Activated naive CD4-positive, alpha-beta T cell (primary cell): ENCODE results near the gene ZXDA.
"Not testable (repeated sequence)": the region's sequence is repeated elsewhere in the genome, so short reads cannot be mapped to it uniquely, and the experiment has no call there.

Experiments
- DNase-seq, 4 experiments: peaks; one replicate each; lab custom pipeline; 2025; lab: John Stamatoyannopoulos, UW

Gene ZXDA

GRCh38 chrX:57910287-57910912, at the start of gene ZXDA:
Gene ZXDA (minus strand): TSS chrX:57910458. CDS start chrX:57910420, 38 bp downstream.
- DNase-seq, result not testable (repeated sequence)

GRCh38 chrX:57952320-57952678, 42.0 kb upstream of the ZXDA start:
- DNase-seq, result no peak

GRCh38 chrX:57951666-57952319, 41.5 kb upstream of the ZXDA start:
- DNase-seq, result no peak

GRCh38 chrX:57933321-57933720, 23.1 kb upstream of the ZXDA start:
- DNase-seq, result no peak

DNA sequence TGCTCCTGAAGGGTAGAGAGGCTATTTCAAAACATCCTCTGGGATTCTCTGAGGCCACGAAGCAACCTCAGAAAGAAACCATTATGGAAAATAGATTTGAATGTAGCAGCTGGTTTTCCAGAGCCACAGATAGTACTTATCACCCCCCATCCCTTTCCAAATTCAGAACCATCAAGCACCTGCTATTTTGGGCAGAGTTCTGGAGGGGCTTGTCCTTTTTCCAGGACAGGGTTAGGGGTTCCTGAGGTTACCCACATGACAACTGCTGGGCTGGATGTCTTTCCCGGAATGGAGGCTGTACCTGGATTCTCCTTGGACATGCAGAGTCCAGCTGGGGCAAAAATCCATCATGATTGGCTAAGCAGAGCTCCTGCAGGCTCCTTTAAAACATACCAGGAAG, 22.0 kb upstream of the ZXDA start:
- DNase-seq, result no peak

- DNase-seq, result no peak
These were observed 19.8 kb upstream of the ZXDA start for GRCh38 chrX:57930051-57930450.

DNA sequence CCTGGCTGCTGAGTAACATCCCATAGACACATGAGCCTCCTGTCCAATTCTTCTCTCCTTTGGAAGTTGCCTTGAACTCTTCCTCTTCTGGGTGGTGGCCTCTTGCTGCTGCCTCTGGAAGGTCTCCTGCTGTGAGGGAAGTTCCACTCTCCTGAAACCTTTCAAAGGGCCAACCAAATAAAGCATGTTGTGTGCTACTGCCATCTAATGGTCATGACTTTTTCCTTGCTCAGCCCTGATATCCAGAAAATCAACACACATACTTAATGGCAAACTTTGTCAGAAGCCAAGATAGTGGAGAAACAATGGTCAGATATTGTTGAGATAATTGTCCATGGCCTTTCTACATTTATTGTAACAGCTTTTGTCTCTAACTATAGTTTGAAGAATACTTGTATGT, 19.1 kb upstream of the ZXDA start:
- no peak for DNase-seq

GRCh38 chrX:57925806-57926205, 15.5 kb upstream of the ZXDA start:
- DNase-seq, result no peak

DNA sequence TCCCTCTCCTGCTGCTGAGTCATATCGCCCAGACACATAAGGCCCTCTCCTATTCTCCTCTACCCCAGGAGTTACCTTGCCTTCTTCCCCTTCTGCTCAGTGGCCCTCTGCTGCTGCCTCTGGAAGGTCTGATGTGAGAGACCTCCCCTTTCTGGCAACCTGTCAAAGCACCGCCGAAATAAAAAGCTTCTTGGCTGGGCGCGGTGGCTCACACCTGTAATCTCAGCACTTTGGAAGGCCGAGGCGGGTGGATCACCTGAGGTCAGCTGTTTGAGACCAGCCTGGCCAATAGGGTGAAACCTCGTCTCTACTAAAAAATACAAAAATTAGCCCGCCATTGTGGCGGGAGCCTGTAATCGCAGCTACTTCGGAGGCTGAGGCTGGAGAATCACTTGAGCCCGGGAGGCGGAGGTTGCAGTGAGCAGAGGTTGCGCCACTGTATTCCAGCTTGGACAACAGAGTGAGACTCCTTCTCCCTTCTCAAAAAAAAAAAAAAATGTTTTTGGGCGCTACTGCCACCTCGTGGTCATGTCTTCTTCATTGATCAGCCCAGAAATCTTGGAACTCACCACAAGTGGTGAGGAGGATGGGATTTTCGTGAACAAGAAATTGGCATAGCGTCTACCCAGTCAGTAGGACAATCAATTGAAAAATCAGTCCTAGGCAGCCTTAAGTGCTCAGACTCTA, 8.6 kb upstream of the ZXDA start:
- peak in 1 of 4 experiments; percentile 8 for DNase-seq

GRCh38 chrX:57915680-57916079, 5.4 kb upstream of the ZXDA start:
- DNase-seq, result no peak

- peak in 1 of 4 experiments; percentile 1 for DNase-seq
These were observed 517 bp downstream of the ZXDA start for GRCh38 chrX:57909595-57910286.

DNA sequence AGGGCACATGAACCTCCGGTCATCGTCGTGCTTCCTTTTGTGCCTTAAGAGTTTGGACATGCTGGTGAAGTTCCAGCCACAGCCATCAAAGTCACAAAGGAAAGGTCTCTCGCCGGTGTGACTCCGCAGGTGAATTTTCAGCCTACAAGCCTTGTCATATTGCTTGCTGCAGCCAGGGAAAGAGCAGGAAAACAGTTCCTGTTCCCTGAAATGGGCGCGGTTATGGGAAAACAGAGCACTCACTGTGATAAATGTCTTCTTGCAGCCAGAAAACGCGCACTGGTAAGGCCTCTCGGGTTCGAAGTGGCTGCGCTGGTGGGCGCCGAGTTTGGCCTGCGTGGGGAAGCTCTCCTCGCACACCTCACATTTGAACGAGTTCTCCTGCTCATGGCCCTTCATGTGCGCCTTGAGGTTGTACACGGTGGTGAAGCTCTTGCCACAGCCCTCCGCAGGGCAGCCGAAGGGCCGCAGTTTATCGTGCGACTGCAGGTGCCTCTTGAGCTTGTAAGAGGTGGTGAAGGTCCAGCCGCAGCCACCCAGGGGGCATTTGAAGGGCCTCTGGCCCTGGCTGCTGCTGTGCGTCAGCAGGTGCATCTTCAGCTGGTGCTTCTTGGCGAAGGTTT, 1.2 kb downstream of the ZXDA start:
- not testable (repeated sequence) for DNase-seq

GRCh38 chrX:57906790-57907189, 3.5 kb downstream of the ZXDA start:
- no peak for DNase-seq

GRCh38 chrX:57905141-57905540, 5.1 kb downstream of the ZXDA start:
- DNase-seq, result no peak

- DNase-seq, result no peak
These were observed 5.9 kb downstream of the ZXDA start for GRCh38 chrX:57904176-57904880.

DNA sequence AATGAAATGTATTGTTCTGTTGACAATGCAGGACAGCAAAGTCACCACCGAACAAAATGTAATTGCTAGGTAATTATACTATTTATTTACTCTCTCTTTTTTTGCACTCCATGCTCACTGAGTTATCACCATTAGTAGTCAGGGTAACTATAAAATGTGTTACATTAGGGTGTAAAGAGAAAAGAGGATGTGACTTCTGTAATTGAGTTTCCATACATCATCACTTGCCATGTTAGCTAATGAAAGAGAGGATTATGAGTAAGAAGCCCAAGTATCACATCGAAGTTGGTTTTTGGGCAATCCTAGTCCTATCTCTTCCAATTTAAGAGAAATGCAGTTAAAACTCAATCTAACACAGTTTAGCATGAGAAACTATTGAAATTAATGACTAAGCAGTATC, 7.6 kb downstream of the ZXDA start:
- DNase-seq, result no peak

DNA sequence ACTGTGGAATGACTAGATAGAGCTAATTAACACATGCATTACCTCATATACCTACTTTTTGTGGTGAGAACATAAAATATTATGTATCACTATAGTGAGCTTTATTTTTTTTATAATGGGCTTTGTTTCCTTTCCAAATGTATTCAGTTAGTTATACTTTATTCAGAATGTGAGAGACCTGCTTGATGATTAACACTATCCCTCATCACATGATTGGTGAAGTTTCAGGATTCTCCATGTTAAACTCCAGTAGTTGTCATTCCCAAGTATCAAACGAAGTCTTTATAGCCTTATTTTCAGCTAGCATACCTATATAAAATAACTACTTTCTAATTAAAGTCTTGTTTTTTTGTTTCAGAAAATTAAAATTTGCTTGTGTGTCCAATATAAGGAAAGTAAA, 8.8 kb downstream of the ZXDA start:
- no peak for DNase-seq

- no peak for DNase-seq
These were observed 9.3 kb downstream of the ZXDA start for GRCh38 chrX:57900975-57901374.

DNA sequence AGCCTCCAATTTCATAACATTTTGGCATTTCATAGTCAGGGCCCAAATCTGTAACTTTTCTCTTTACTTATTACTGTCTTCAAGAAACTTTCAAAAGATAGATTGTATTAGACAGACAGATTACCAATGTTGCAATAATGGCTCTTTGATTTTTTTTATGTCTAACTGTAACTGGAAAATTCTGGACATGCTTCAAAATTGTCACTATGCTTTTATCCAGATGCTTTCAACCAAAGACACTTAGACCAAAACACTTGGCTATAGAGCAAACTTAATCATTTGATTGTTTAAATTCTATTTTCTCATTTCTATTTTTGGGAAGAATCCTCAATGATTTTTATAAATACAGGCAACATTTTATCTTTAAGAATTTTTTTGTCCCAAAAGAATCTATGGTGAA, 10.4 kb downstream of the ZXDA start:
- DNase-seq, result no peak

GRCh38 chrX:57899064-57899463, 11.2 kb downstream of the ZXDA start:
- no peak for DNase-seq

DNA sequence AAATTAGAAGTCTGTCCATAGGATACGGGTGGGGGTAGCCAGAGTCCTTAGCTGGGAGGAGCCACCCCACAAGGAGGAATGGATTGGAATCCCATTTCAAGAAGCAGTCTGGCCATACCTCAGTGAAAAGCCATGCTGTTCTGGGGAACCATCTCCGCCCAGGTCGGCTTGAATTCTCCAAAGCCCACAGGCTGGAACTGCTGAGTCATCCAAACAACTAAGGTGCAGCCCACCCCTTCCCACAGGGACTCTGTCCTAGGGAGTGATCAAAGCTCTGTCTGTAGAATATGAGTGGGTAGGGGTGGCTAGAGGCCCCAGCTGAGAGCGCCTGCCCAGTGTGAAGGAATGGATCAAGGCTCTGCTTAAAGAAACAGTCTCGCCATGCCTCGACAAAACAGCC, 38.8 kb downstream of the ZXDA start:
- DNase-seq, result no peak
